SK-N-SH treated with all-trans-retinoic acid at 6 μM for 48 hours (cell line): Measurements from ENCODE around the gene PCDHB3.

ENCODE experiments used
- ARNTL ChIP-seq: fragments of 450-650 bp; formaldehyde crosslinking; IDR thresholded peaks from 2 replicates; pipeline ENCODE4 v1.5.0; 2020; ENCODE audit warnings: low read depth, mild to moderate bottlenecking, moderate library complexity, borderline replicate concordance
- PATZ1 ChIP-seq: fragments of 250-450 bp; sonication (Bioruptor Pico); IDR thresholded peaks from 2 replicates; pipeline ENCODE4 v1.8.0; 2020; ENCODE audit warnings: mild to moderate bottlenecking, moderate library complexity, borderline replicate concordance
- TOX ChIP-seq: fragments of 250-450 bp; sonication (Bioruptor Pico); IDR thresholded peaks from 2 replicates; pipeline ENCODE4 v1.8.0; 2021; ENCODE audit warnings: mild to moderate bottlenecking, moderate library complexity, borderline replicate concordance

DNA sequence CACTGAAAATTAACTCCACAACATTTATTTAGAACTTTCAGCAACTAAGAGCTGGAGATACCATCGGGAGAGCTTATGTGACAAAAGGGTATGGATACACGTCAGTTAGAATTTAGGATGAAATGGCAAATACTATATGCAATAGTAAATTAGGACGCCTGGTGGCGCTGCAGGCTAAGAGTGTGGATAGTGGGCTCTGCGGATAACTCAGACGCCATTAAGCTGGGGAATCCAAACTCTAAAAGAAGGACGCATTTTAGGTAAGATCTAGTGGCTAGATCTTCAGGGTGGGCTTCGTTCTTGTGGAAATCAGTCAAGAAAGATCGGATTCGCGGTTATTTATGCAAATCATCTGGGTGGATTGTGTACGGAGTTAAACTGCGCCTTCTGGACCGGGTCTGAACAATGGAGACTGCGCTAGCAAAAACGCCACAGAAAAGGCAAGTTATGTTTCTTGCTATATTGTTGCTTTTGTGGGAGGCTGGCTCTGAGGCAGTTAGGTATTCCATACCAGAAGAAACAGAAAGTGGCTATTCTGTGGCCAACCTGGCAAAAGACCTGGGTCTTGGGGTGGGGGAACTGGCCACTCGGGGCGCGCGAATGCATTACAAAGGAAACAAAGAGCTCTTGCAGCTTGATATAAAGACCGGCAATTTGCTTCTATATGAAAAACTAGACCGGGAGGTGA is 34.9 kb downstream of the PCDHB3 start, which contains the start of gene PCDHB5:
- no peak for TF ChIP-seq PATZ1 (CRISPR knock-in tag)
- TF ChIP-seq TOX = no peak
- no peak for TF ChIP-seq ARNTL (CRISPR knock-in tag)
